ENCODE results near the gene SCFD2. TPM values are rescaled to one million over a fixed set of nuclear protein-coding genes. Genes with fewer than 3 reads are reported as not detected.

The SCFD2 gene
- total and polyA plus RNA-seq, 2 of the 8 experiments (the other 6 are each of a cell fraction or from before 2014, with no cell fraction given), result 6.2 to 10.2 TPM

DNA sequence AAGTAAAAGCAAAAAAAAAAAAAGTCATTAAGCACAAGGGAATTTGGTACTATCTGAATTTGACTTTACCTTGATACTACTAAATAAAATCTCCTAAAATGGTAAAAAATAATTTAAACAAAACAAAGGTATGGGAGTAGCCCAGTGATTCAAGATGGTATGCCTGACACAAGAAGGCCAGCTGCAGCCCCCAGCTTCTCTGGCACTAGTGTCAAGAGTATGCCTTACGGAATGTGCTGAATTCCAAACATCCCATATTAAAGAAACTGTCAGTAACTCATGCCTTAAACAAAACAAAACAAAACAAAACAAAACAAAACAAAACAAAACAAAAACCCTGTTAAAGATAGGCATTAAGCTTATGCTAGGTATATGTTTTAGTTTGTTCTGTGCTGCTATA, 422.9 kb downstream of the SCFD2 start (continued):
- TF ChIP-seq RBBP5 (IDR thresholded peaks at IDR 0.05; ENCODE audit: borderline replicate concordance, low read depth, low read length), result no peak
- TF ChIP-seq, protein P1, sequence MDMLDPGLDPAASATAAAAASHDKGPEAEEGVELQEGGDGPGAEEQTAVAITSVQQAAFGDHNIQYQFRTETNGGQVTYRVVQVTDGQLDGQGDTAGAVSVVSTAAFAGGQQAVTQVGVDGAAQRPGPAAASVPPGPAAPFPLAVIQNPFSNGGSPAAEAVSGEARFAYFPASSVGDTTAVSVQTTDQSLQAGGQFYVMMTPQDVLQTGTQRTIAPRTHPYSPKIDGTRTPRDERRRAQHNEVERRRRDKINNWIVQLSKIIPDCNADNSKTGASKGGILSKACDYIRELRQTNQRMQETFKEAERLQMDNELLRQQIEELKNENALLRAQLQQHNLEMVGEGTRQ (IDR thresholded peaks at IDR 0.05; ENCODE audit: low read length), result no peak
- no peak for TF ChIP-seq GABPA (IDR thresholded peaks at IDR 0.05; ENCODE audit: borderline replicate concordance, insufficient read depth, low read length)
- TF ChIP-seq CREB1 (IDR thresholded peaks at IDR 0.05), result no peak

Measured in H1 (cell line).